Suprapubic skin (tissue), 4 donors: ENCODE results near the gene IER2.

Source experiments
- EP300 ChIP-seq: sonication (generic); formaldehyde crosslinking; IDR thresholded peaks from one replicate; pipeline ENCODE4 v1.6.1; 2017; ENCODE audit warnings: antibody characterized with exemption
- POLR2AphosphoS5 ChIP-seq, 3 donors: sonication (generic); formaldehyde crosslinking; IDR thresholded peaks; one replicate each; pipeline ENCODE4 v1.6.1; 2017; ENCODE audit warnings: antibody characterized with exemption in 3 of 3

DNA sequence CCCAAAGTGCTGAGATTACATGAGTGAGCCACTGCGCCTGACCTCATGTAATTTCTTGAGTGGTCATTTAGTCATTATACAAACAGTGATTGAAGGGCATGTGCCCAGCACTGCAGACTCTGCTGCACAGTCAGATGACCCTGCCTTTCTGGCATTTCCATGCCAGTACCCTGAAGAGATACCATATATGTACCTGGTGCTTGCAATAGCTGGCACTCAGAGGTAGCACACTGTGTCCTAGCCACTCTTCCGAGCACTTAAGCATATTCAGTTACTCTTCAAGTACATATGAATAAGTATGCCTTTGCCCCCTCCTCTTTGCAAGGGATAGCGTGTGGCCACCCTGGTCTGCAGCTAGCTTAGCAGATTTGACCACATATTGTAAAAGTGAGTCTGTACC lies 15.6 kb upstream of the IER2 start:
- TF ChIP-seq EP300 (no peak), POLR2AphosphoS5 (IDR thresholded peaks at IDR 0.05) (no peak)
